H7 (cell line): Measurements from ENCODE around the gene JADE1. TPM values are rescaled to one million over a fixed set of nuclear protein-coding genes. Genes with fewer than 3 reads are reported as not detected.

Experiments used
- DNase-seq: peaks from one replicate; pipeline ENCODE4 v3.0.0; 2012
- H3K27me3 ChIP-seq: 2 replicates; pipeline ENCODE4 v1.6.0; 2011; ENCODE audit warnings: mild to moderate bottlenecking, low read length; ENCODE audit not compliant: control insufficient read depth, insufficient read depth
- H3K36me3 ChIP-seq: replicated peaks from 2 replicates; pipeline ENCODE4 v1.5.1; 2011; ENCODE audit warnings: low read length; ENCODE audit not compliant: control insufficient read depth, insufficient read depth
- H3K4me3 ChIP-seq: 2 replicates; pipeline ENCODE4 v1.5.1; 2011; ENCODE audit warnings: low read depth, mild to moderate bottlenecking, control low read depth, low read length, moderate library complexity; ENCODE audit not compliant: insufficient read depth
- total RNA-seq: library from RNA; depleted of rRNA; stranded (reverse); fragments of >200 nt; shearing (Covaris generic); gene quantifications from 2 replicates; pipeline ENCODE4 v1.2.3, GENCODE V29; 2014

JADE1 gene
- total RNA-seq, 1 experiment from 2014 or later, result 33.8 TPM

DNA sequence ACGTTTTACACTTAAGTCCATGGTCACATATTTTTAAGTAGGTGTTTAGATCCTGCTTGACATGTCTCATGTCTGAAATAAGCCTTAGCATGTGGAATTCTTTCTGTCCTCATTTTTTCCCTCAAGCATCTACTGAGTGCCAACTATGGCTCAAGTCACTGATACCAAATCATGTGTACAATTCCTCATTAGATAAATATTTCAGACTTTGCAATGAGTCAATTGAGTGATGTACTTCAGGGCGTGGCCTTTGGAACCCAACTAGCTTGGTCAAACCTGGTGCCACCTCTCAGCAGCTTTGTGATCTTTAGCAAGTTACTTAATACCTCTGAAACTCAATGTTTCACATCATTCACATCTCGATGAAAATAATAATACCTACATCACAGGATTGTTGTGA lies 12.6 kb upstream of the JADE1 start:
- Histone ChIP-seq H3K27me3 (no peaks in the 10 kb centered on the region), H3K4me3 (no peak overlapping the region), H3K36me3 (no peaks in the 10 kb centered on the region)
- DNase-seq, result no peak

DNA sequence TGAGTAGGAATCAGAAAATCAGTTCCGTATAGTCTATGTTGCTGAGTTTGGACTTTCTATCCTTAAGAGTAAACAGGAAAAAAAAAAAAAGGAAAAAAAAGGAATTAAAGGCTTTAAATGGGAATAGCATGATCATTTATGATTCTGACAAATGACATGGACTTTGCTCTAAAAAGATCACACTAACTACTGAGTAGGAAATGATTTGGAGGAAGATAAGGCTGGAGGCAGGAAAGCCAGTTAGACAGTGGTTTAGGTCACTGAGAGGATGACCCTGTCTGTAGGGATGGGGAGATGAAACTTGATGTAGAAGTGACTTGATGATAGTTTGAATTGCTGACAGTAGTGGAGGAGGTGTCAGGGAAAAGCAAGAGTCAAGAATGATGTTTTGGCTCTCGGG lies 9.2 kb upstream of the JADE1 start:
- no peaks in the 10 kb centered on the region for H3K27me3 ChIP-seq
- DNase-seq, result no peak

DNA sequence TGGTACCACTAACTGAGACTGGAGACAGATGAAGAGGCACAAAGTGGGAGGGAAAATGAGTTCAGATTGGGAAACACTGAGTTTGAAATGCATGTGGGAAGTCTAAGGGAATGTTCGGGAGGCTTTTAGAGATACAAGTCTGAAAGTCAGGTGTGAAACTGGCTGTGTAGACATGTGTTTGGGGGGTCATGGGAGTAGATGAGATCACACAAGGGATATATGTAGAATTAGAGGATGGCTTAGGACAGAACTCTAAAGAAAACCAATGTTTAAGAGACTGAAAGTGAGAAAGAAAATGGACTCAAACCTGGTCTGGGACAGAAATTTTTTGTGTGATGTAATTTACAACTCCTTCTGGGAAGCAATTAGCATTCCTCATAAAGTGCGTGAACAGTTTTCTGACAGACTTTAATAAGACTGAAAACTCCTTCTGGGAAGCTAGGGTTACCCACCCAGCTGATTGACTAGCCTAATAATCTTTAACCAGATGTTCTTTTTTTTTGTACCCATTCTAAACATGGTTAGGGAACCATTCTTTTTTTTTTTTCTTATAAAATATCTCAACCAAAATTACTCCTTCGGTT lies 8.7 kb upstream of the JADE1 start:
- no peaks in the 10 kb centered on the region for H3K36me3 ChIP-seq
- no peaks in the 10 kb centered on the region for H3K27me3 ChIP-seq
- DNase-seq, result no peak
- H3K4me3 ChIP-seq, result no peak overlapping the region

More for the DNA sequence above, 9.2 kb upstream of the JADE1 start:
- H3K4me3 ChIP-seq, result no peak overlapping the region
- H3K36me3 ChIP-seq, result no peaks in the 10 kb centered on the region

DNA sequence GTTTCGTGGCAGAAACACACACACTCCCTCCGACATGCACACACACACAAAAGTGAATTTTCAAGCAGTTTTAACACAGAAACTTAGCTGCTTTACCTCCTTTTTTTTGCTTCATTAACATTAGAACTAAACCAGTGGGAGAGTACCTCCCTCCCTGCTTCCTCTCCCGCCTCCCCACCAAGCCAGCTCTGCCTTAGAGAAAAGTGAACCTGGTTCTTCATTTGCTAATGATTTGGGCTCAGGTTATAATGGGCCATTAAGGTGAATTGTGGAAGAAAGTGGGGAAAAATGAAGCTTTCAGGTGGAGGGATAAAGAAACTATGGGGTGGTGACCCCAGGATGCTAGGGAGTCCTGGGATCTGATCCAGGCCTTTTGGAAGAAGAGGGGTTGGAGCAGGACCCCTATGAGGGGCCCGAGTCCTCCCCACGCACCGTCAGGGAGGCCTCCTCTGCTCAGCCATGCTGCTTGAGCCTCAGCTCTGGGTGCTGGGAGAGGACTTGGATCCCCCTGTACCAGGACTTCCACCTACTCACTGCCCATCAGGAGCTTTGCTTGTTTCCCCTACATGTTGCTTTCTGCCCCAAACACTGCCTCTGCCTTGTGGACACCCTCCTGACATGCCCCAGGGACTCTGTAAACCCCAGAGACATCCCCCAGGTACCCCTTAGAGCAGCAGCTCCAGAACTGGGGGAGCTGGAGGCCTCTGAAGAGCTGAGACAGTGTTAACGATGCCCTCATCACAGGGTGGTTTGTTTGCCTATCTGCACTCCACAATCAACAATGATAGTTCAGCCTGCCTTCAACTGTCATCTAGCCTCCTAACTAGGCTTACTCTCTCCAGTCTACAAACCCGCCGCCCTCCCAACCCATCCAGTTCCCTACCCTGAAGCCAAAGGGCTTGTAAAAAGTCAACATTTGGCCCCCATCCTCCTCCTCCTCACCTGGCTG lies 6.5 kb upstream of the JADE1 start:
- no peaks in the 10 kb centered on the region for H3K36me3 ChIP-seq
- DNase-seq, result peak; percentile 77
- H3K27me3 ChIP-seq, result no peaks in the 10 kb centered on the region

DNA sequence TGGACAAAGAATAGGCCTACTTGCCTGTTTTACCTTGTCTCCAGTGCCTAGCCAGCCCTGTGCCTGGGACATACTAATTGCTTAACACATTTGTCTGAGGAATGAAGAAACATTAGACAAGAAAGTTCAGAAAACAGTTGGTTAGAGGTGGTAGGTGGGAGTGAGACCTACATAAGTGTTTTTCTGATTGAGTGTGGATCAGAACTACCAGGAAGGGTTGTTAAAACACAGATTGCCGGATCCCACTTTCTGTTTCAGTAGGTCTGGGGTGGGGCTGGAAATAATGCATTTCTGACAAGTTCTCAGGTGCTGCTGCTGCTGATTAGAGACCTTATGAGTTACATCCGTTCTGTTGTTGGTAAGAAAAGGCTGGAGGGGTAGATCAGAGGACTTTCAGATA lies 5.7 kb upstream of the JADE1 start:
- Histone ChIP-seq H3K4me3 (no peak overlapping the region), H3K27me3 (no peaks in the 10 kb centered on the region), H3K36me3 (no peaks in the 10 kb centered on the region)
- no peak for DNase-seq

More for the DNA sequence above, 6.5 kb upstream of the JADE1 start:
- H3K4me3 ChIP-seq, result no peak overlapping the region

DNA sequence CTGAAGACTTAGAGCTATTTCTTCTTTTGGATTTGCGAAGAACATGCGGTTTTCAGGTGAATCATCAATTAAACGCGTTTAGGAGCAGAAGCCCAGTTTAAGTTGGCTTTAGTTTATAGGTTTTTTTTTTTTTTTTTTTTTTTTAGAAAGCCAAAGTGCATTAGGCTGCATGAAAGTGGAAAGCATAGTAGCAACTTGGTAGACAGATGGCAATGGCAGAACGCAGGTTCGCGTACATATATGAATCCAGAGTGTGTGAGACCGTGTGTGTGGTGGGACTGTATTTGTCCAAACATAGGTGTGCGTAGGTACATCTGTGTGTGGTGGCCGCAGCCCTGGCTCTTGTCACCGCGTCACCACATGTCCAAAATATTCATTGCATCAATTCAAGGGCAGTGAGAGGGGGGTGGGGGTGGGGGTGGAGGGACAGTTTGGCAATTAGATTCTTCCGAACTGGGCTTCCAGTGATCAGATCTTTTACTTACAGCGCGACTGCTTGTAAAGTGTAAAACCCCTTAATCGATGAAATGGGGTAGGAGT lies 901 bp downstream of the JADE1 start:
- peak overlapping the region; percentile 79 for H3K4me3 ChIP-seq
- peak; percentile 59 for DNase-seq
- no peaks in the 10 kb centered on the region for H3K36me3 ChIP-seq
- H3K27me3 ChIP-seq, result no peaks in the 10 kb centered on the region

DNA sequence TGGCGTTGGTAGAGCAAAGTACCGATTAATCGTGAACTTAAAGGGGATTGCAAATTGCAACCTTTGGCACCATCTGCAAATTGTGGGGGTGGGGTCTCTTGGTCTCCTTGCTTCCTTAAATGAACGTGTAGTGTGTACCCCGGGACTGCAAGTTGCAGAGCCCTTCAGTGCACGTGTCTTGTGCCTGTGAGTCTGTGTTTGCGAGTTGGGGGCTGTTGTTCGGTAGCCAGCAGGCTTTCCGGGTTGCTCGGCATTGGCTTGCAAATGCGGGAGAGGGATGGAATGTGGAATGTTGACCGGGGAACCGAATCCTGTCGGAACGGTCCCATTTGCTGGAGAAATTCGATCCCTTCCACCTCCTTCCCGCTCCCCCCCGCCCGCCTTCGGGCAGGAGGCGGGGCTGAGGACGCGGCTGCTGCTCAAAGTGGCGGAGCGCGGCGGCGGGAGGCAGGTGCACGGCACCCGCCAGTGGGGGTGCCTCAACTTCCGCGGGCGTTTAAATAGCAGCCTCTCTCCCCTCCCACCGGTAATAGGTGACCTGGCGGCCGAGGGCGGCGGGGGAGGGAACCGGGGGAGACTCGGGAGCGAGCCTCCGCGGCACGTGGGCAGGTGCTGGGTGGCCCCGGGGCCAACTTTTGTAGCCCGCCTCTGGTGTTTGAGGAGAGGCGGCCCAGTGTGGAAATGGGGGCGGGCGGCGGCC lies 1.5 kb downstream of the JADE1 start:
- Histone ChIP-seq H3K27me3 (no peaks in the 10 kb centered on the region), H3K36me3 (no peaks in the 10 kb centered on the region), H3K4me3 (peak overlapping the region; percentile 79)
- DNase-seq, result peak; percentile 93

DNA sequence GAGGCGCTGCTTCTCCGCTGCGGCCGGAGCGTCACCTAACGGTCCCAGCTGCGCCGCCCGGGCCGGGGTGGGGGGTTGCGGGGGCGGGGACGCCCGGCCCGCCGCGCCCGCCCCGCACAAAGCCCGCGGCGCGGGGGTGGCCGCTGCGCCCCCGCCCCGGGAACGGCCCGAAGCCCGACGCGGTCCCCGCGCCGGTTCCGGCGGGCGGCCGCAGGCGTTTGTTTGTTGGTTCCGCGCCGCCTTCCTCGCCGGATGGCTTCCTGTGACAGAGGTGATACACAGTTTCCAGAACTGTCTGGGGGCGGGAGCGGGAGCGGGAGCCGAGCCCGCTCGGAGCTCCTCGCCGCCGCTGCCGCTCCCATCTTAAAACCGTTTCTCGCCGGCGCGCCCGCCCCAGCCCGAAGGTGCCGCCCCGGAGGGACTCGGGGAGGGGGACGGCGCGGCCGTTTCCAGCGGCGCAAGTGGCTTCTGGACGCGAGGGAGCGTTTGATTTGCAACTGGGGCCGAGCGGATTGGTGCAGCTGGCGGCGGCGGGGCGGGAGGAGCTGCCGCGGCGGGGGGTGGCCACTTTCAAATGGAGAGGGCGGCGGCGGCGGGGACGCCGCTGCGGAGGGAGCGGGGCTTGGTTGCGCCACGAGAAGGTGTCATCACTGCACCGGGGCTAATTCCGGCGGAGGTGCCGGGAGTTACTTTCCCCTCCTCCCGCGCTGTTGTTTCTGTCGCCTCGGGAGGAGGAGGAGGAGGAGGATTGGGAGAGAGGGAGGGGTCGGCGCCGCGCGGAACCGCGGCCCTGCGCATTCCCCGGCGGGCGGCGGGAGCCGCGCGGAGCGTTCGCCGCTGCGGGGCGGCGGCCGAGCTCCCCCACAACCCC lies 2.3 kb downstream of the JADE1 start:
- peak; percentile 94 for DNase-seq
- H3K27me3 ChIP-seq, result no peaks in the 10 kb centered on the region
- H3K4me3 ChIP-seq, result peak overlapping the region; percentile 79
- H3K36me3 ChIP-seq, result peaks cover 2% of the 10 kb centered on the region; the same call in 1 of the 2 replicates

DNA sequence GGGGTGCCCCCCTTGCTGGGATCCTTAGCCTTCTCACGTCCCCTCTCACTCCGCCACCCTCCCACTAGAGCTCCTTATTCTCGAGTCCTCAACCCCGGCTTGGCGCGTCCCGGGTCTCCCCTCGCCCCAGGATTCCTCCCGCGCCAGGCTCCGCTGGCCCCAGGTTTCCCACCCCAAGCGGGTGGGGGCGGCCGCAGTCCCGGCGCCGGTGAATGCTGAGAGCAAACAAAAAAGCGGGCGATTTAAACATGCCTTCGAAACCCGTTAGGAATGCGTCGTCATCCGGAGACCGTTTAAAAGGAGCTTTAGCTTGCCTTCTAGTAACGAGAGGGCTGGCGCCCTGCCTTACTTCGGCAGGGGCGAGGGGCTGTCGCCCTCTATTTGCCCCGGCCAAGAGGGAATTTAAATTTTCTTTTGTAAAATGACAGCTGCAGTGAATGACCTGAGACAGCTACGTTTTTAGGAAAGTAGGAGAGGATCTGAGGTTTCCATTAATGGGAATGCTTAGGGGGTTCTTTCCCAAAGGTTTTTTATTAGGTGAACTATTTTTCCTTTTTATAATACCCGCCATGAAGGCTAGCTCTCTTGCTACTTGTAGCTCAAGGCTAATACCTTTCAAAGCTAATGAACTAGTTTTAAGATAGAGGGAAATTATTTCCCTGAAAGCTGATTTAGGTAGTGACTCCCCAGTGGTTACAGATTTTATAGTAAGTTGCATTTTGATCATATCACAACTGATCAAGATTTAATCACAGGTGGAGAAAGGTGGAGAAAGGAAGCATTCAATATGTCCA lies 3.1 kb downstream of the JADE1 start:
- peak overlapping the region; percentile 79 for H3K4me3 ChIP-seq
- DNase-seq, result no peak
- no peaks in the 10 kb centered on the region for H3K27me3 ChIP-seq
- H3K36me3 ChIP-seq, result peaks cover 2% of the 10 kb centered on the region; the same call in 1 of the 2 replicates

DNA sequence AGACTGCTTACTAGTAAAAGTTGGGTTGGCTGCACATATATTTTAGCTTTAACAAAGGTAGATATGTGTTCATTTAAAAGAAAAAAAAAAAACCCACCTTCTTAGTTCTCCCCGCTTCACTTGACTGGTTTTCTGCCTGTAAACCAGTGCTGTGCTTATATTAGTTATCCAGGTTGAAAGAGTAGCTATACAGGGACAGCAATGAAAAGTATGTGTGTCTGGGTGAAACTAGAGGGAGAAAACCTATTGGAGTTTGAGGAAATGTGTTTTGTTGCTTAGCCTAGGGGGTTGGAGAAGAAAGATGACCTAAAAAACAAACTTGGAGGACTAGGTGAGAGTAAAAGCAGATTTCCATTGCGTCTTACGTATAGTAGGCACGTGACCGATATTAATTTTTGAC lies 4.5 kb downstream of the JADE1 start:
- DNase-seq, result no peak

DNA sequence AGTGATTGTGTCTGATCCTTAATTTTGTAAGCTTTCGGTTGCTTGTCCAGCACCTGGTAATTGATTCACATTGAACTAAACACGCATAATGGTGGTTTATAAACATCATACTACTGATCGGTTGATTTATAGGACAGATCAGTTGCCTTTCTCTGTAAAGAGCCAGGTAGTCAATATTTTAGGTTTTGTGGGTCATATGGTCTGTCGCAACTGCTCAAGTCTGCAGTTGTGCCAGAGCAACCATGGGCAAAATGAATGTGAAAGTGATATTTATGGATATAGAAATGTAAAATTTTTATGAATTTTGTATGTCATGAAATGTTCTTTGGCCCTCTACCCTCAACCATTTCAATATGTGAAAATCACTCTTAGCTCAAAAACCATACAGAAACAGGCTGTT lies 8.9 kb downstream of the JADE1 start:
- Histone ChIP-seq H3K27me3 (no peaks in the 10 kb centered on the region), H3K4me3 (no peak overlapping the region), H3K36me3 (peaks cover 6% of the 10 kb centered on the region)
- no peak for DNase-seq

More for the DNA sequence above, 4.5 kb downstream of the JADE1 start:
- peaks cover 4% of the 10 kb centered on the region; the same call in 1 of the 2 replicates for H3K36me3 ChIP-seq
- no peak overlapping the region for H3K4me3 ChIP-seq
- no peaks in the 10 kb centered on the region for H3K27me3 ChIP-seq

DNA sequence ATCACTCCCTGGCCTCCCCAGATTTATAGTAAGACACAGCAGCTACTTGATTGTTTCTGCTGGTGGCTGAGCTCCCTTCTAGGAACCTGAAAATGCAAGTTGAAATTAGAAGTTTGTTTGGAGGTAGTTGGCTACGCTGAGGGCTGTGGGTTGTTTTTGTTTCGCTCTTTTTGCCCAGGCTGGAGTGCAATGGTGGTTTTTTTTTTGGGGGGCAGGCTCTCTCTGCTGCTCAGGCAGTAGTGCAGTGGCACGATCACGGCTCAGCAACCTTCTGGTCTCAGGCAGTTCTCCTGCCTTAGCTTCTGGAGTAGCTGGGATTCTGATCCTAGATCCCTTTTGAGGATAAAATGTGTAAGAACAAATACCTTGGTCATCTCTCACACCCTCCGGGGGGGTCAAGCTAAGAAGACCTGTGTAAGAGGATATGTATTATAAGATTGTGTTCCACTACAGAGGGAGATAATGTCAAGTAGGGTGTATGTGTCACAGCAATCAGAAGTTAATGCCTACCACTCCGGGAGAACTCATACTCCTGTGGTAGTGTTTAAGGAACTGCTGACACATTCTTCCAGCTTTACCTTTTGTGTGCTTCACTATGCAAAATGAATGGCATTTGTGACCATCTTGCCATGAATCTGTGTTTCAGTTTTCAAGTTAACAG lies 9.7 kb downstream of the JADE1 start:
- Histone ChIP-seq H3K27me3 (no peaks in the 10 kb centered on the region), H3K4me3 (no peak overlapping the region)

DNA sequence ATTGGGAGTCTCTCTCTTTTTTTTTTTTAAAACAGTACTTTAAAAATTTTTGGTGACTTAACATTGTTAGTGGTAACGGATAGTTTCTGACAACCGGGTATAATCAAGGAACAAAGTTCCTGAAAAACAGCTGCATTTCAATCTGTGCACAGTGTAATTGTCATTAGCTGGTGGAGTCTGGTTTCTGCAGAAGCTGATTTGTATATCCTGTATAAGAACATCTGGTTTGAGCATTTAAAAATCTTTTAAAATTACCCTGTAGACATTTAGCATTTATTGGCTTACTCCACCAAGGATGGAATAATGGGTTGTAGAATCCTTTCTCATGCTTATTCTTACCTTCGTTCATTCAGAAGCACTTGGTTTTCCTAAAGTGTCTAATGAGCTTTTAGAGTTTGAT lies 11.2 kb downstream of the JADE1 start:
- Histone ChIP-seq H3K4me3 (no peak overlapping the region), H3K27me3 (no peaks in the 10 kb centered on the region)
- DNase-seq, result no peak

More for the DNA sequence above, 9.7 kb downstream of the JADE1 start:
- H3K36me3 ChIP-seq, result peaks cover 6% of the 10 kb centered on the region
- DNase-seq, result no peak

More for the DNA sequence above, 11.2 kb downstream of the JADE1 start:
- peaks cover 6% of the 10 kb centered on the region for H3K36me3 ChIP-seq
